GM12891 (cell line): ENCODE results near the gene CD248.

Experiments
- DNase-seq: peaks from one replicate; pipeline ENCODE4 v3.0.0; 2011; ENCODE audit warnings: low spot score; ENCODE audit not compliant: insufficient read length
- FAIRE-seq: peaks from 2 replicates; lab custom pipeline; 2011; peaks lifted over from hg19 to GRCh38; lab: Jason Lieb, UNC
- PAX5 ChIP-seq: IDR thresholded peaks from 2 replicates; pipeline ENCODE4 v1.6.1; 2011; ENCODE audit warnings: low read length, moderate library complexity, mild to moderate bottlenecking; ENCODE audit not compliant: insufficient read depth, severe bottlenecking
- POLR2A ChIP-seq: IDR thresholded peaks from 2 replicates; pipeline ENCODE4 v1.6.1; 2011; ENCODE audit warnings: low read depth, low read length, control low read depth
- POLR2AphosphoS5 ChIP-seq: IDR thresholded peaks from 2 replicates; pipeline ENCODE4 v1.6.1; 2011; ENCODE audit warnings: low read depth, low read length, control low read depth
- POU2F2 ChIP-seq: IDR thresholded peaks from 2 replicates; pipeline ENCODE4 v1.6.1; 2011; ENCODE audit warnings: low read depth, mild to moderate bottlenecking, control low read depth, low read length, moderate library complexity
- SPI1 ChIP-seq: IDR thresholded peaks from 2 replicates; pipeline ENCODE4 v1.6.1; 2011; ENCODE audit warnings: low read depth, low read length, control low read depth
- TAF1 ChIP-seq: IDR thresholded peaks from 2 replicates; pipeline ENCODE4 v1.6.1; 2011; ENCODE audit warnings: low read depth, low read length, control low read depth

Gene CD248

DNA sequence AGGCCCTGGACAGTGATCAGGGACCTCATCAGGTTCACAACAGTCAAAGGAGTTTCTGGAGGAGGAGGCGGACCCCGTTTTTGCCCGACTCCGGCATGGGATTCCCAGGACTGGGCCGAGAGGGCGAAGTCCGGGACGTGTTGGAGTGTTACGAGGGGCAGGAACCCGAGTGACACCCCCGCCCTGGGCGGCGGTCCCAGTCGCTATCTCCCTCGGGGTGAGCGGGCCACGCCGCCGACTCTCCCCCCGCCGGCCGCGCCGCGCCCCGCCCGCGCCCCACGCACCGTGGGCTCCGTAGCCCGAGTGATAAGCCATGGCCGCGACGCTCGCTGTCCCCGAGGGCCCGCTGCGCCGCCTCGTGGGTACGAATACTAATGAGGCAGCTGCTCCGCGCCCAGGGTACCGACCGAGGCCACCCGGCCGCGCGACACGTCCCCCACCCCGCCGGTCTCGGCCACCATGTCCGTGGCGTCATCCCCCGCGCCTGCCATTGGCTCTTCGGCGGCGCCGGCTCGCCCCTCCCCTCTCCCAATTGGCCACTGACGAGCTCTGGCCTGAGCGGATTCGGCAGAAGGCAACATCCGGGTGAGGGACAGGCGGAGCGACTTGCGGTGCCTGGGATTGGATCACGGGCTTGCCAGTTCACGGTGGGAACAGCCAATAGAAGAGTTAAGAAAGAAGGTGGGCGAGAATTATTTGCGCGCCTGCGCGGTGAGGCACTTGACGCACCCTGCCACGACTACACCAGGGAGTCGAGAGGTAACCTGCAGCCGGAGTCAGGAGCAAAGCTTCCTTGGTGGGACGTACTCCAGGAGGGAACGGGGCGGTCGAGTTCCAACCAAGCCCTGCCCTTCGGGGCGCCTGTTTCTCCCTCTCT is 27.9 kb downstream of the CD248 start, which contains the start of gene YIF1A:
Gene YIF1A (minus strand): TSS at position 473 of the 877 bp plus-strand sequence. CDS start 158 bp downstream, at position 315.
- TF ChIP-seq TAF1: no peak
- peak; percentile 80 for TF ChIP-seq POLR2A
- TF ChIP-seq POLR2AphosphoS5: peak; percentile 75
- no peak; the same call in 1 of the 2 replicates for TF ChIP-seq POU2F2
- no peak for TF ChIP-seq SPI1
- TF ChIP-seq PAX5: no peak
- DNase-seq (peak; percentile 100), FAIRE-seq (peak; percentile 100)

DNA sequence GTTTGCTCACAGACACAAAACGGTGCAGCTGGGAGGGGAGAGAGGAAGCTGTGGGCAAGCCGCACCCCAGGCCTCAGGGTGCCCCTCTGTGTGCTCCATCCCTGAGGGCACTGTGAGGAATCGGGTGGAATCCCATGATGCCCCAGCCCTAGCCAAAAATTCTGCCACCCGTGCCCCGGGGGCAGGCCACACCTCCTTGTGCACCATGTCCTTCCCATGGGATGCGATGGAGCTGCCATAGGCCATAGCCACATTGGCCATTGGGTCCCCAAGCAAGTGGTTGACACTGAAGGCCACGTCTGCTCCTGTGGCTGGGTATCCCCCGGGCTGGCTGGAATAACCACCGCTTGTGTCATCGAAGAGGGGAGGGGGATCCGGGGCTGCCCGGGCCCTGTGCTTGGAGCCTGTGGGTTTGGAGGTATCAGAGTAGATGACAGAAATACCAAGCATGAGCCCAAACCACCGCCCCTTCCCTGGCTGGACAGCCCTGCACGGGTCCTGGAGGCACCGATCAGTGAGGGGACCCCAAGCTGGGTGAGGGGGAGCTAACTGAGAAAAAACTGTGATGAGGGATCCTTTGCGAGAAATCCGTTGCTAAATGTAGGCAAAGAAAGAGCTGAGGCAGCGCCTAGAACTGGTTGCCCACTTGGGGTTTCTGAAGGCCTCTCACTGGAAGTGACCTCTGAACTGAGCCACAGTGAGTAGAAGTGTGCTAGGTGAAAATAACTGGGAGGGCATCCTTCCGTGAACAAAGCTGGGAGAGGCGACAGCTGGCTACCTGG is 28.8 kb downstream of the CD248 start:
- no peak for DNase-seq
- FAIRE-seq: peak; percentile 76
- TF ChIP-seq SPI1 (no peak), POU2F2 (no peak), POLR2AphosphoS5 (no peak), TAF1 (no peak), PAX5 (no peak), POLR2A (0 out of 2 replicates have a peak, but pooled peaks have one; percentile 18)

DNA sequence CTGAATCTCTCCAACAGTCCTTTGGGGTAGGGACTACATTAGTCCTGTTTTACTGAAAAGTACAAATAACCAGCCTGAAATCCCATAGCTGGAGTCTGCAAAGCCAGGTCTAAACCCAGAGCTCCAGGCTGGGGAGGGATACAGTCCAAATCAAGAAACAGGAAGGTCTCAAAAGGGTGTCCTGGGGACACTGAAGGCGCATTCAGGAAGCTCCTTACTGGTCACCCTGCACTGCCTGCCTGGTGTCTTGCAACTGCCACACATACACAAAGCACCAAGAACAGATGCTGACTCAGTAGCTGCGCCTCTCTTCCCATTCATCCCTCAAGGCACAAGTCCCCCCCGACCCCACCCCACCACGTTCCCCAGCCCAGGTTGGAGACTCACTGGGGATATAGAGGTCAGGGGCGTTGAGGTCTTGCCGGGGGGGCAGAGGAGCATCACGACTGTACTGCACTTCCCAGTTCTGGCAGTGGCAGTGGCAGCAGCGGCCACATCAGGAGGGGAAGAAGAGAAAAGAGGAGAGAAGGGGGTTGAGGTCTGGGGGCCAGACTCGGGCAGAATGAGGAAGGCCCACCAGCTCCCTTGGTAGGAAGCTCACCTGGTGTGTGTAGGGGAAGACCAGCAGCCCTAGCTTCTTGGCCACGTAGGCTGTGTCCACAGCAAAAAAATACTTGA is 29.5 kb downstream of the CD248 start:
- TF ChIP-seq POLR2AphosphoS5 (no peak), SPI1 (no peak), POU2F2 (no peak), PAX5 (no peak), POLR2A (no peak), TAF1 (no peak)
- no peak for FAIRE-seq
- DNase-seq: no peak

DNA sequence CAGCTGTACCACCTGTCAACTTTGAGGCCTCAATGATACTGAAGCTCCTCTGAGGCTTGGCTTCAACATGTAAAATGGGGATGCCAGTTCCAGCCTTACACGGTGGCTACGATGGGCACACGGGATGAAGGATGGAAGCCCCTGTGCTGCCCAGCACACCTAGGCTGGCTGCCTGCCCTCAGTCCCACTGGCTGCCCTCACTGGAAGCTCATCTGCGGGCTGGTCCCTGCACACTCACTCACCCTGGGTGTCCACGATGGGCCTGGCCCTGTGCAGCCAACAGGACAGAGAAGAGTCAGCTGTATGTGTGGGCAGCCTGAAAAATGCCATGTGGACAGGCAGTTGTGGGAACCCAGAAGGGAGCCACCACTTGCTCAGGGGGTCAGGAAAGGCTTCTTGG is 30.1 kb downstream of the CD248 start:
- no peak for TF ChIP-seq PAX5
- DNase-seq (no peak), FAIRE-seq (no peak)

DNA sequence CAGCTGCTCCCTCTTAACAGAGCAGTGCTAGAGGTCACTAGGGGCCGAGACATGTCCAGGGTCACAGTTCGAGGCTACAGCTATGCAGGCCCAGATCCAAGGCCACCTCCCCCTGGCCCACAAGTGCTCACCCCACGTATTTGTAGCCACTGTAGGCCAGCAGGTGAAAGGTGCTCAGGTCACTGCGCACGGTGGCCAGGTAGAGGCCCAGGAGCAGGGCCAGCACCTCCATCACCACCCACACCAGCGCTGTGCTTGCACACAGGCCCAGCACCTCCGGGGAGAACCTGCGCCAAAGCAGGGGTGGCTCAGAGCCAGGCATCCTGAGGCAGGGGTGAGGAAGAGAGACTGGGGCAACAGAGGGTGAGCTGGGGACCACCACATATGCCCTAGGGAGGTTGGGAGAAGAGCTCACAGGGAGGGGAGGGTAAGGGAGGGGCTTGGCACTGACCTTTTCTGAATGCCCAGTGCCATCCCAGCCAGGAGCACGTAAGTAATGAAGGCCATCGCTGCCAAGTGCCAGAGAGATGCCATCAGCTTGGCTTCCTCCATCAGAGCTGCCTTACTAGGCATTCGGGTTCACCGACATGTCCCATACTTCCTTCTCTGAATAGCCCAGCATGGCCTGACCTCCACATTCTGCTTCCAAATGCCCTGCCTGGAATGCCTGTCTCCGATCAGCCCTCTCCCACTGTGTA is 31.4 kb downstream of the CD248 start:
- no peak for TF ChIP-seq SPI1
- no peak for TF ChIP-seq POU2F2
- no peak for TF ChIP-seq TAF1
- no peak for TF ChIP-seq POLR2A
- no peak for TF ChIP-seq POLR2AphosphoS5
- TF ChIP-seq PAX5: no peak
- FAIRE-seq: no peak
- no peak for DNase-seq

DNA sequence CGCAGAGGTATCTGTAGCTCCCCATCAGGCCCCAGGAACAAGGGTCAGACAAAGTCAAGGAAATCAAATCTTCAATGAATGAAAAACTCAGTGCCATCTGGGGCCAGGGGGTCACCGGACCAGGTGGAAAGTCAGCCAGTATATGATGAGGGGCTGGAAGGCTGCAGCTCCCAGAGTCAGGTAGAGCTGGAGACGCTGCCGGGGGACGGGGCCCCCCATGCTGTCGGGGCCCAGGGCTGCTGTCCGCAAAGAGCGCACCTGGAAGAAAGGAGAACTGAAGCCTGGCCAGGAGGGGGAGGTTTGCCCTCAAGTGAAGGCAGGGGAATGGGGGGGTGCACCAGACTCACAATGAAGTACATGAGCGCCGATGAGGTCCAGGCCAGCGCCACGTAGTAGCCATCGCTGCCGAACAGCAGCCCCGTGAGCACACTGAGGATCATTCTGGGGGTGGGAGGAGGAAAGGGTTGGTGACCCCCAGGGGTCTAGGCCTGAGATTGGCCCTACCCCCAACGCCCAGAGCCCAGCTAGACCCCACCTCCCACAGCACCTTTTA is 32.2 kb downstream of the CD248 start:
- no peak for DNase-seq
- TF ChIP-seq POLR2AphosphoS5 (no peak), SPI1 (no peak), POU2F2 (no peak), POLR2A (no peak)
- no peak for FAIRE-seq

DNA sequence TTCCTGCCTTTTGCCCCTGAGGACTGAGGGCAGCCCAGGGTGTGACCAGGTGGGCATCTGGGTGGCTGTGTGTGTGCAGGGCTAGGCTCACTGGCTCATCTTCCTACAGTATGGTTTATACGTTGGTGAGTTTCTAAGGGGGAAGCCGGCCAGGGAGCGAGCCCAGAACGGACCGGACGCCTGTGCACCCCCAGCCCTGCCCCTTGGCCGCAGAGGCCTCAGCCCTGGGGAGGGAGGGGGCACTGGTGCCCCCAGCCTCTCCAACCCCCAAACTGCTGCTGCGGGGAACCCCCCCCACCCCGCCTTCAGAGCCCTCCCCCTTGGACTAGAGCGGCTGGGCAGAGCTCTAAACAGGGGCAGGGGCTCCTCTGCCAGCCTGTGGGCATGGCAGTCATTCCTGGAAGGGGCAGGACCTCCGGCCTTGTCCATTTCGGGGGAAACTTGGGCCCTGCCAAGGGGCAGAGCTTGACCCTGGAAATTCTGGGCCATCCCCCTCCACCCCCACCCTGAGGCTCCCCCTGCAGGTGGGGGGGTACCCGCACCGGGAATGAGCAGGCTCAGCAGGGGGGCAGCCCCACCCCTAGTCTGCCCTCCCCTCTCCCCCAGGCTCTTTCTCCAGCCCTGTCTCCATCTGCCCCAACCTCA is 33.3 kb downstream of the CD248 start:
- TF ChIP-seq TAF1 (no peak), SPI1 (no peak), POLR2A (no peak), PAX5 (no peak), POLR2AphosphoS5 (no peak), POU2F2 (no peak)
- DNase-seq (no peak), FAIRE-seq (no peak)

DNA sequence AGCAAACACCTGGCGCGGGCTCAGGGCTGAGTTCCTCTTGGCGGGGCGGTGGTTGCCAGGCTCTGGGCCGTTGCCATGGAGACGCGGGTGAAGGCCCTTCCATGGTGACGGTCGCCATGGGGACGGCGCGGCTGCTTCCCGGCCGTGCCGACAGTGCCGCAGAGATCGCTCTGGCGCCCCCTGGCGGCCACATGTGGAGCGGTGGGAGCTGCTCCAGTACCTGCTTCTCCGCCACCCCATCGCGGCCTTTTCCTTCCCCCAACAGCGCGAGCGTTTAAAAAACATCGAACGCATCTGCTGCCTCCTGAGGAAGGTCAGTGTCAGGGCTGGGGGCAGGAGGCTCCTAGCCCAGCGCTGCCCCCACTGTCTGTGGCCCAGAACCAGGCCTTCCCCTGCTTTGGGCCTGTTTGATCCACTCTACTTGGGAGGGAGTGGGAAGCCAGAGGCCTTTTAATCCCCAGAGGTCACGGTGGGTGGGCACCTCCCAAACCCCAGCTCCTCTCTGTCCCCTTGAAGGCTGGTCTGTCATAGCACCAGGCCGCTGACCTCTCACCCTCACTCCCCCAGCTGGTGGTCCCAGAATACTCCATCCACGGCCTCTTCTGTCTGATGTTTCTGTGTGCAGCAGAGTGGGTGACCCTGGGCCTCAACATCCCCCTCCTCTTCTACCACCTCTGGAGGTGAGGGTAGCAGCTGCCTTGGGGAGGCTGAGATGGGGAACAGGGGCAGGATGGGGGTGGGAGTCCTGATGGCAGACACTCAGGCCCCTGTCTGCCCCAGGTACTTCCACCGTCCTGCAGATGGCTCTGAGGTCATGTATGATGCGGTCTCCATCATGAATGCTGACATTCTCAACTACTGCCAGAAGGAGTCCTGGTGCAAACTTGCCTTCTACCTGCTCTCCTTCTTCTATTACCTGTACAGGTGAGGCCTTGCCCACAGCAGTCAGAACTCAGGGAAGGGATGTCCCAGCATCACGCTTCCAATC is 34.1 kb downstream of the CD248 start:
- peak; percentile 99 for DNase-seq
- peak; percentile 100 for FAIRE-seq
- TF ChIP-seq TAF1 (no peak), SPI1 (peak; percentile 57; the same call in 1 of the 2 replicates), POU2F2 (0 out of 2 replicates have a peak, but pooled peaks have one; percentile 18), POLR2A (no peak), PAX5 (peak; percentile 12), POLR2AphosphoS5 (peak; percentile 14; the same call in 1 of the 2 replicates)
